ENCODE measurements around the gene SDCBP2.
A peak's percentile ranks its signal among the peaks of the same experiment; 100 is the strongest.

DNA sequence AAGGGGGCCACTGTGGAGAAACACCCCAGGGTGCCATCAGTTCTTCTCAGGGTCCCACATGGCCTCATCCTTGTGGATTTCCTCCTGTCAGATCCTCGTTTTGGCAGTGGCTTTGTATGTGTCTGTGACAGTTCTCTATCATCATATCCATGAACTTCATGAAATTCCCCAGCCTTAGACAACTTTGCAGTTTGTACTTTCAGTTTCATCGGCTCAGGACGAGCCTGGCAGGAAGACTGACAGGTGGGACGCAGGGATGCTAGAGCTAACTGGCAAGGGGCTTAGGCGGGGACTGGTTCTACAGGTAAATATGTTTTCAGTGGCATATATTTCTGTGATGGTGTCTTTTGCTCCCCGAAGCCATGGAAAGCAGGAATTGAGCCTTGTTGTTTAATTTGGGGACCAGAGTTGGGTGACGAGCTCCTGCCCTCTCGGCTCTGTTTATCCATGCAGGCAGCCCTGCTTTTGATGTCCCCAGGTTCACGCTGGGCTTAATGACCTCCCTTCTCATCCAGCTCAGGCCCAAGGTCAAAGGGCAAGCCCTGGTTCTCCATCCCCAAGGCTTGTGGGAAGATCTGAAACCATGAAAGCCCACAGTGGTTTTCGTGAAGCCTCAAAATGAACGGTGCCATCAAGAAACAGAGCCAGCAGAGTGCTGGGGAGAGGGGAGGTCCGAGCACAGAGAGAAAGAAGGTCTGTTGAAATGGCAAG, 11.2 kb downstream of the SDCBP2 start:
- TF ChIP-seq ZZZ3 (CRISPR knock-in tag; IDR thresholded peaks at IDR 0.05; ENCODE audit: borderline replicate concordance), result no peak
- TF ChIP-seq NFE2L2 (IDR thresholded peaks at IDR 0.05; ENCODE audit: low read length), result no peak
- TF ChIP-seq SKI (IDR thresholded peaks at IDR 0.05; ENCODE audit: partially characterized antibody), result no peak
- no peak for TF ChIP-seq FOSL1 (CRISPR knock-in tag; IDR thresholded peaks at IDR 0.05; ENCODE audit: borderline replicate concordance)
- no peak for TF ChIP-seq ZNF230 (CRISPR knock-in tag; IDR thresholded peaks at IDR 0.05)
- TF ChIP-seq TCF7 (IDR thresholded peaks at IDR 0.05; ENCODE audit: low read depth), result peak; percentile 41; the same call in 1 of the 2 replicates
- TF ChIP-seq CC2D1A (CRISPR knock-in tag; IDR thresholded peaks at IDR 0.05), result no peak
- peak; percentile 80 for TF ChIP-seq PITX1 (CRISPR knock-in tag; IDR thresholded peaks at IDR 0.05)
- no peak for TF ChIP-seq ZNF350 (CRISPR knock-in tag; IDR thresholded peaks at IDR 0.05; ENCODE audit: borderline replicate concordance, low read depth)
- TF ChIP-seq CREB1 (IDR thresholded peaks at IDR 0.05), result no peak
- no peak for TF ChIP-seq CREB1 (CRISPR knock-in tag; IDR thresholded peaks at IDR 0.05)
- TF ChIP-seq POLR2A (IDR thresholded peaks at IDR 0.05; ENCODE audit: insufficient read depth in 1 of 2, low read depth in 2 of 2, low read length in 2 of 2), result no peak
